T-helper 9 cell (primary cell): ENCODE measurements around the gene SPNS3.

Experiments used
- DNase-seq: peaks from one replicate; pipeline ENCODE4 v3.0.0-alpha.2; 2020

The SPNS3 gene

DNA sequence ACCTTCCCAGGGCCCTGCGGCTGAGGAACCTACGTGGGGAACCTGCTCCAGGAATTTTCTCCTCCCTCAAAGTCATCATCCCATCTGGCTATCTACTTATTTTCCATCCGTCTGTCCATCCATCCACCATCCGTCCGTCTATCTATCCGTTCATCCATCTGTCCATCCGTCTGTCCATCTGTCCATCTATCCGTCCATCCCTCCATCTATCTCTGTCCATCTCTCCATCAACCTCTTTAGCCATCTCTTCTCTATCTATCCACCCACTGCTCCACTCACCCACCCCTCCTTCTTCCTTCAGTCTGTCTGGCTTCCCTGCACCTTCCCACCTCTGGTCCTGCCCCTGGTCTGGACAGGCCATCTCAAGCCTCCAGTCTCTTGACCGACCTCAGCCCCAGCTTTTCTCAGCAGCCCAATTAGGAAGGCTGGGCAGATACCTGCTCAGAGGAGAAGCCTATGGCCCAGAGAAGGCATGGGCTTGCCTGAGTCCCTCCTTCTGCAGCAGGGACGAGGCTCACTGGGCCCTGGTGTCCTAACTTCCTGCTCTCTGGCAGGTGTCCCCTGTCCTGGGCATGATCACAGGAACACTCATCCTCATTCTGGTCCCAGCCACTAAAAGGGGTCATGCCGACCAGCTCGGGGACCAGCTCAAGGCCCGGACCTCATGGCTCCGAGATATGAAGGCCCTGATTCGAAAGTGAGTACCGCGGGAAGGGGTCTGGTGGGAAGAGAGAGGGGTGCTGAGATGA lies 98.4 kb downstream of the SPNS3 start:
- no peak for DNase-seq

- no peak for DNase-seq
Observed at GRCh38 chr17:4532860-4533522, 99.3 kb downstream of the SPNS3 start.

DNA sequence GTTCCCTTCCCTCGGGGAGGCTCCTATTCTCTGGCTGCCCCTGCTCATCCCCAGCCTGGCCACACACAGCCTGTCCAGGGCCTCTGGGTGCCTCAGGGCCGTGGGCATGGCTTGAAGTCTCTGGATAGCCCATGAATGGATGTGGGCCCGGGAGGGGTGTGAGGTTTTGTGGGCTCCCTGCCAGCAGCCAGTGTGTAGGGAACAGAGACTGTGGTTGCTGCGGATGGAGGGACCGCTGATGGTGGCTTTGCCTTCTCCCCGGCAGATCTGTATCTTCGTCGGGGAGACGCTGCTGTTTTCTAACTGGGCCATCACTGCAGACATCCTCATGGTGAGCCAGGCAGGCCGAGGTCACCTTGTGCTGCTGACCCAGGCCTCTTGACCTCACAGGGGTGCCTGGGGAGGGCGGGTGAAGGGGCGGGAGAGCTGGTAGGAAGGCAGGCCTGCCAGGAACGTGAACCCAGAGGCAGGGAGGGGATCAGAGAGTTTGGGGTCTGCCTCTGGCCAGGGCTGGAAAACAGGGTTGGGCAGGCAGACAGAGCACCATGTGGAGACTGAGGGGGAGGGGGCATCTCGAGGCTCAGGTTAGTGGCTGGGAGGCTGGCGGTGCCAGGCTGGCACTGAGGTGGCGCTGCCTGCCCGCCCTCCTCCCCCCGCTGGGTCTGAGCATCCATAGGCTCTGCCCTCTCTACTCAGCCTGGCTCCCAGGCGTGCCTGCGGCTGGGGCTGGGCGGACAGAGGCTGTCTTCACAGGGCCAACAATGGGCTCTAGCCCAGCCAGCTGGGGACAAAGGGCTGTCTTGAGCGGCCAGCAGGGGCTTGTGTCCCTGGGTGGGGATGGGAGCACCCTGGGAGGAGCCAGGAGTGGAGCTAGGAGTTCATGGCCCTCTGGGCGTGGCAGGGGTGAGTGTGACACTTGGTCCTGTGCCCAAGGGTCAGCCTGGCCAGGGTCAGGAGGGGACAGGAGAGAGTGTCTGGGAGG lies 100.1 kb downstream of the SPNS3 start:
- DNase-seq, result no peak

DNA sequence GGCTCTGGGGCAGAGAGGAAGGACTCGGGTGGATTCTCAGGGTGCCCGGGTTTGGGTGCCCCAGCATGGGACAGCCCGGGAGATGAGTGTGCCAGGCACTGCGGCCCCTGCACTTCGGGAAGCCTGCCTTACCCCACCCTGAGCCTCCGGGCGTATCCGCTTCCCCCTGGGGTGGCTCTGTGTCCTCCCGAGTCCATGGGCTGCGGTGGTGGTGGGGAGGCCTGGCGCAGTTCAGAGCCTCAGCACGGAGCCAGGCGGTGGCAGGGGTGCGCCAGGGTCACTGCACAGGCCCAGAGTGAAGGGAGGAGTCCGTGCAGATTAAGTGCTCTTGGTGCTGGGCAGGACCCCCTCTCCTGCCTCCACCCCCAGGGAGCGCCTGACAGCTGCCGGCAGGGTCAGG lies 100.8 kb downstream of the SPNS3 start:
- no peak for DNase-seq

DNA sequence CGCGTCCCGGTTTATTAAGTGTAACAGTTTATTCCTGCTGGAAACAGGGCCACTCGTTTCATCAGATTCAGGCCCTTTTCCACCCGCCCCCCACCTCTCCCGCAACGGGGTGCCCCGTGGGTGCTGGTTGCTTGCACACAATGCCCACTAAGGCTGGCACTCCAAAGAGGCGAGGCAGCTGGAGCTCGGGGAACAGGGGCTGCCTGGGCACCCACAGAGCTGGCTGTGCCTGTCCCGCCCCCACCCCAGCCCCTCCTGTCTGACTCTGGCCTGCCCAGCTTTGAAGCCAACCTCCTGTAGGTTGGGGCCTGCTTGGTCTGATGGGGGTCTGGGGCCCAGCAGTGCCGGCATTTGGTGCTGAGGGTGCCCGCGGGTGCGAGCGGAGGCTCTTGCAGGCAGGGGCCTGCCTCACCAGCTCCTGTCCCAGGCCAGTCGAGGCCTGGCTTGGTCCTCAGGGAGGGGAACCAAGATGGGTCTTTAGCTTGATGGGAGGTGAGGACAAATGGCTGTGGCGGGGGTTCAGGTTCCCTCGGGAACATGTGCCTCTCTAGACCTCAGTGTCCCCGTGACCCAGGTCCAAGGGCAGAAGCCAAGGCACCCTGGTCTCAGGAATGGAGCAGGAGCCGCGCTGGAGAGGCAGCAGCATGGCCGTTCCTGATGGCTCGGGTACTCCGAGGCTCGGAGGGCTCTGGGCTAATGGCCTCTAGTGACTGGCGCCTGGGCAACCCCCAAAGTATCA lies 101.4 kb downstream of the SPNS3 start:
- no peak for DNase-seq

DNA sequence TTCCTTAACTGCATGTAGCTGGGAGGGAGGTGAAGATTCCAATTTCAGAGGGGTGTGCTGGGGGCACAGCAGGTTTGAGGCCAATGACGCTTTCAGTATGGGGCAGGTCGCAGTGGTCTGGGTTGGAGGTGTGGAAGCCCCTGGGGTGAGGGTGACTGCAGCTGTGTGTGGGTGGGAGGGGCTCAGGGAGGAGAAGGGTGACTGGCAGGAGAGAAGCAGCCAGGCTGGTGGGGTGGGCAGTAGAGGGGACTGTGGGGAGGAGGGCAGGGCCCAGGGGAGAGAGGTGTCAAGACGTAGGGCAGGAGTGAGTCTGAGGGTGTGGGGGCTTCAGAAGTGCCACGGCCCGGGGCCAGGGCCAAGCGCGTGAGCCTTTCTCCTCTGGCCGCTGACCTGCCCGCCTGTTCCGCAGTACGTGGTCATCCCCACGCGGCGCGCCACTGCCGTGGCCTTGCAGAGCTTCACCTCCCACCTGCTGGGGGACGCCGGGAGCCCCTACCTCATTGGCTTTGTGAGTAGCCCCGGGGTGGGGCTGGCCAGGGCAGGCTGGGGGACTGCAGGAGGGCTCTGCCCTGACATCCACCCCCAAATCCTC lies 102.0 kb downstream of the SPNS3 start:
- no peak for DNase-seq

GRCh38 chr17:4536259-4536741 lies 102.6 kb downstream of the SPNS3 start:
- DNase-seq, result no peak

GRCh38 chr17:4536742-4537411 lies 103.1 kb downstream of the SPNS3 start:
- no peak for DNase-seq
